GM18951 (cell line): ENCODE data around the gene RPS23.
"Not testable (repeated sequence)": the region's sequence is repeated elsewhere in the genome, so short reads cannot be mapped to it uniquely, and the experiment has no call there.

ENCODE experiments used
- POLR2A ChIP-seq: IDR thresholded peaks from 4 replicates; pipeline ENCODE4 v1.6.1; 2011; ENCODE audit warnings: mild to moderate bottlenecking; ENCODE audit not compliant: insufficient read length, insufficient read depth; ENCODE audit errors: extremely low read depth
- in situ Hi-C: fragments of 300-500 bp; cut with MboI; formaldehyde crosslinking; loops from one replicate; pipeline ENCODE4 v1.12.0; 2022; ENCODE audit warnings: low sequenced_read_pairs, mixed read lengths, inconsistent platforms; ENCODE audit not compliant: unreplicated experiment

Gene RPS23

DNA sequence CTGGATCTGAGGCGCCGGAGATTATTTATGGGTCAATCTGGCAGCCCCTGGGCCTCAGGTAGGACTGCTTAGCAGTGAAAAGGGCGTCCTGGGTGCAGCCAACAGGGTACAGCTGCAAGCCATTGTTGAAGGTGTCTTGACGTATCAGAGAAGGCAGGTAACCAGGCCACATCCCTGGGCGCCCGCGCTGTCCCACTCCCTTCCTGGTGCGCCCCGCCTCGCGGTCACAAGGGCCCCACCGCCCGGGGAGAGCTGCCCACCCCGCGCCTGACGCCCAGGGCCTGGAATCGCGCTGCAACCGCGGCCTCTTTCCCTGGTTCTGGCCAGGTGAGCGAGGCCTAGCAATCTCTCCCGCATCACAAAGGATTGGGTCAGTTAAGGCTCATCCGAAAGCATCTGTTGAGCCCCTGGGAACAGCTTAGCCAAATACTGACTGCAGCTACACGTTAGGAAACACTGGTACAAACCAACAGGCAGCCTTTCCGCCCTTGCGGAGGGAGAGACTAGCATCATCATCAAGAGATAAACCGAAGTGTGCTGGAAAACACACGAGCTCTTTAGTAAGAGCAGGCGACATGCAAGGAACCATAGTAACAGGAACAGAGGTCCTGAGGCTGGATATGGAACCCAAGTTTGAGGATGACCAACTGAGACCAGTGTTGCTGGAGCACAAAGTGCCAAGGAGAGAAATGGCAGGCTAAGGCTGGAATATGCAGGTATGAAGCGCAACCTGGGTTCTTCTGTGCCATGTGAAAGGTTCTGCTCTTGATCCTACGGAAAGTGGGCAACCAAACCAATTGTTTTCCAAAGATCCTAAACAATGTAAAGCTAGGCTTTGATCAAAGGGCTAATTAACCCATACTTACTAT lies 3.6 kb downstream of the RPS23 start:
- peak; percentile 39 for TF ChIP-seq POLR2A
- in situ Hi-C loops, result no loop called here

DNA sequence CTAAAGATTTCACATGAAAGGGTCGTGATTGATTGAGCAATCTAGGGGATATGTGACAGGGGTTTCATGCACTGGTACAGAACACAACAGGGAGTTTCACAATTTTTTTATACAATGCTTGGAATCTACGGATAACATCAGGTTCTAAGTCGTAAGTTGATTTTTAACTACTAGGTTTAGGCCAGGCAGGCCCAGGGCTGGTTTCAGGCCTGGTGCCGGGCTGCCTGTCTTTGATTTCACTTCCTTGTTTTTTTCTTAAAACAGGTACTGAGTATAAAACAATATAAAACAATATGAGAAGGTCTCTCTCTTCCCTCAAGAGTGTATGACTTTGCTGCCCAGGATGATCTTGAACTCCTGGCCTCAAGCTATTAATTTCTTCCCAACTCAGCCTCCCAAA lies 4.7 kb downstream of the RPS23 start:
- TF ChIP-seq POLR2A, result peak; percentile 15
- in situ Hi-C loops, result not testable (repeated sequence)

GRCh38 chr5:82272571-82273356 lies 5.4 kb downstream of the RPS23 start:
- in situ Hi-C loops, result not testable (repeated sequence)

DNA sequence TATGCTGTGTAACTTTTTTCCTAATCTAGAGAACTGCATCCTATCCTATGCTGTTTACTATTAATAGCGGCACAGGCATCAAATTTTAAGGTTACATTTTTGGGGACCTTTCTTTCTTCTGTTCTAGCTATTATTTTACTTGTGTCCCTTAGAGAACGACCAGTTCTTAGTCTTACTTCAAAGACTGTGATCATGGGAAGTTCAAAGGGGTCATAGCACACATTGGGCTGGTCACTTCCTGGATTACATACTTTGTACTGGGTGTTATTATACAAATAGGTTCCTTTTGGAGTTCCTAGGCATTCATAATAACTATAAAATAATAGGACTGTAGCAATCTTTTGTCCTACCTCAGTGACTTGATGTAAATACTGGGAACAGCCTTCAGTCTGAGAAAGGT lies 8.8 kb downstream of the RPS23 start:
- in situ Hi-C loops, result not testable (repeated sequence)

More at GRCh38 chr5:82272571-82273356, 5.4 kb downstream of the RPS23 start:
- peak; percentile 11 for TF ChIP-seq POLR2A

GRCh38 chr5:82267297-82267933 lies 10.7 kb downstream of the RPS23 start:
- in situ Hi-C loops, result not testable (repeated sequence)

DNA sequence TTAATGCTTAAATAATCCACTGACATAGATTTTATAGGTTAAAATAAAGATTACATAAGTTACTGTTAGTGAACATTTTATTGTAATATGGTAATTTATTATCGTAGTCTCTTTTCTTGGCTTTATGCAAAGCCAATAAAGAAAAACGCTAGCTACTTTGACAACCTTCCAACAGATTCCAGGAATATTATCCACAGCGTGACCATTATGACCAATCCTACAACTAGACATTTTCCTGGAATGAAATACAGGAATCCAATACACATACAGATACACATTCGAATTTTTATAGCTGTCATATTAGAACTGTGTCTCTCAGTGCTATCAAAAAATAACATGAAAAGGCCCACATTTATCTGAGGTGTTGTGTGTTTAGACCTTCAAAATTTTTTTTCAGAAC lies 13.1 kb downstream of the RPS23 start:
- no peak for TF ChIP-seq POLR2A
- in situ Hi-C loops, result no loop called here

- in situ Hi-C loops, result no loop called here
These were observed 18.9 kb downstream of the RPS23 start for GRCh38 chr5:82259172-82259800.

GRCh38 chr5:82257729-82258128 lies 20.4 kb downstream of the RPS23 start:
- TF ChIP-seq POLR2A, result no peak
- in situ Hi-C loops, result no loop called here

More at GRCh38 chr5:82259172-82259800, 18.9 kb downstream of the RPS23 start:
- TF ChIP-seq POLR2A, result no peak

DNA sequence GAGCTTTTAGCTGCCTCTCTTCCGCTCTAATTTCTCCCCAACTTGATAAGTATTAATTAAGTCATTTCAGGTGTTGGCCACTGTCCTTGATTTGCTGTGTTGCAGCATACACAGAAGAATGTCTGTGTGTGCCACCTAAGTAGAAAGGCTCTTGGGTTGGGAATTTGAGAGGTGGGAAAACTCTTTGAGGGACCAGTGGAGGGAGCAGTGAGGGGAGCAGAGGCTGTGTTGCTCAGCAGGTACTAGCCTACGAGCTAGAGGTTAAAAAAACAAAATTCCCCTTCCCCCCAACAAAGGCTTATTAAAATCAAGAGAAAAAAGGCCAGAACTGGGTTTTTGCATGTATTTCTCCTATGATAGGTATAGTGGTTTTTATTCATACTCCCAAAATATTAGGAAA lies 20.9 kb downstream of the RPS23 start:
- no peak for TF ChIP-seq POLR2A

DNA sequence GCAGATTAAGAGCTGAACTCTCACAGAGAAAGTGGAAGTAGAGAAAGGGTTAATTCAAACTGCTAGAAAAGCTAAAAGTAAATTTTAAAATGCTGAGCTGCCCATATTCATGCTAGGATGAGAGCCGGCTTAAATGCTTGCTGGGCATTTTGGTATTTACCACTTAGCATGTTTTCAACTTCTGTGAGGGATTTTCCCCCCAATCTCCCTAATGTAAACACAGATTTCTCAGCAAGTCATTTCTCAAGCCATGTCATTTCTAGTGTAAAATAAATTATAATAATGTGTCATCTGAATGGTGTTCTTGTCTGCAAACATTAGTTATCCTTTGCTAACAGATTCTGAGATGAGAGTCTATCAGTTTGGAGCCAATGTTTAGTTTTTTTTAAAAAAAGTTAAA lies 22.3 kb downstream of the RPS23 start:
- TF ChIP-seq POLR2A, result no peak
- in situ Hi-C loops, result no loop called here

More for the DNA sequence above, 20.9 kb downstream of the RPS23 start:
- in situ Hi-C loops, result no loop called here

DNA sequence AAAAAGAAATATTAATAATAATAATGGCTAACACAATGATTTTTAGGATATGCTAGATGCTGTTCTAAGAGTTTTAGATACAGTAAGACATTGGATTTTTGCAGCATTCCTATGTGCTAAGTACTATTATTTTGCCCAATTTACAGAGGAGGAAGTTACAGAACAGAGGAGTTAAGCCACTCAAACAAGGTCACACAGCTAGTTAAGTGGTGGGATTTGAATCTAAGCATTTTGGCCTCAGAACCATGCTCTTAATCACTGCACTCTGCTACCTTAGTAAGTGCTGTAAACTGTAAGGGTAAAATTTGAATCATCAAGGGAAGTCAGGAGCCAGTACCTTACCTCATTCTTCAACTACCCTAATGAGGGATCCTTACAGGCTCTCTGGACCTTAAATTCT lies 25.4 kb downstream of the RPS23 start:
- no peak for TF ChIP-seq POLR2A
- in situ Hi-C loops, result no loop called here

- in situ Hi-C loops, result loop anchor here (25.0 kb wide), 1 partner anchor 735 kb away; no protein-coding TSS in a partner anchor
- no peak for TF ChIP-seq POLR2A
These were observed 31.1 kb downstream of the RPS23 start for GRCh38 chr5:82246960-82247574.

GRCh38 chr5:82244854-82245635 lies 33.1 kb downstream of the RPS23 start:
- in situ Hi-C loops, result loop anchor here (25.0 kb wide), 1 partner anchor 733 kb away; no protein-coding TSS in a partner anchor

More at GRCh38 chr5:82244854-82245635, 33.1 kb downstream of the RPS23 start:
- TF ChIP-seq POLR2A, result no peak
